Measurements from ENCODE around the gene MRPL40. TPM values are rescaled to one million over a fixed set of nuclear protein-coding genes. Genes with fewer than 3 reads are reported as not detected.

Gene MRPL40
- total RNA-seq, 2 experiments from 2014 or later = 10.7 to 11.3 TPM

DNA sequence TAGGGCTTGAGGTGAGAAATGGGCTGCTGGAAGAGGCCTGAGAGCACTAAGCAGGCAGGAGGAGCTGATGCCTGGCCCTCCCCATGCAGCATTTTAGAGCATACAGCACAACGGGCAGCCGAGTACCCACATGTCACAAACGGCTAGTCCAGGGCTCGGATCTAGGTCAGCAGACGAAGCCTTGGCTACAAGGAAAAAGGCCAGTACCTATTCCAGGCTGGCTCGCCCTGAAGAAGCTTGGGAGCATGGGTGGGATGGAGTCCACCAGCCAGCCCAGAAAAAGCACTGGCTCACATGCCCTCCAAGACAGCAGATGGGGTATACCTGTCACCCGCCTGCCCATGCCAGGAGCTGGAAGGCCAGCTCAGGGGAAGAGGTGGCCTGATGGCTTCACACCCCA is 37.1 kb downstream of the MRPL40 start:
- CTCF ChIA-PET = no interaction called here
- Mint-ChIP-seq H3K9me3 (no peaks in the 10 kb centered on the region), H3K27ac (no peak overlapping the region), H3K36me3 (ENCODE audit: low read depth) (peaks cover 98% of the 10 kb centered on the region), H3K4me1 (ENCODE audit: low read depth) (no peaks in the 10 kb centered on the region), H3K27me3 (no peaks in the 10 kb centered on the region), H3K4me3 (no peak overlapping the region)
- intact Hi-C loops (cut with DNase I, micrococcal nuclease) = no loop called here
- POLR2A ChIA-PET = interaction anchor here (2.1 kb wide), 1 partner anchor 9 kb away, joined by 7 read pairs; the partner anchor contains the start of genes CDC45 and UFD1
- Histone ChIP-seq H3K27ac (ENCODE audit: low read depth in 1 of 2, low read length in 2 of 2) (no peak overlapping the region), H3K36me3 (ENCODE audit: insufficient read depth, low read length) (peaks cover 97% of the 10 kb centered on the region), H3K27me3 (ENCODE audit: control insufficient read depth in 1 of 2, insufficient read depth in 2 of 2, low read length in 2 of 2) (no peaks in the 10 kb centered on the region), H3K9me3 (ENCODE audit: control insufficient read depth in 1 of 2, insufficient read depth in 1 of 2, low read length in 2 of 2) (no peaks in the 10 kb centered on the region), H3K4me1 (ENCODE audit: insufficient read depth, low read length) (peaks cover 4% of the 10 kb centered on the region), H3K4me3 (ENCODE audit: low read length) (no peak overlapping the region)
- DNase-seq (no peak), ATAC-seq (ENCODE audit: poor library complexity) (no peak)
- TF ChIP-seq, protein P1, sequence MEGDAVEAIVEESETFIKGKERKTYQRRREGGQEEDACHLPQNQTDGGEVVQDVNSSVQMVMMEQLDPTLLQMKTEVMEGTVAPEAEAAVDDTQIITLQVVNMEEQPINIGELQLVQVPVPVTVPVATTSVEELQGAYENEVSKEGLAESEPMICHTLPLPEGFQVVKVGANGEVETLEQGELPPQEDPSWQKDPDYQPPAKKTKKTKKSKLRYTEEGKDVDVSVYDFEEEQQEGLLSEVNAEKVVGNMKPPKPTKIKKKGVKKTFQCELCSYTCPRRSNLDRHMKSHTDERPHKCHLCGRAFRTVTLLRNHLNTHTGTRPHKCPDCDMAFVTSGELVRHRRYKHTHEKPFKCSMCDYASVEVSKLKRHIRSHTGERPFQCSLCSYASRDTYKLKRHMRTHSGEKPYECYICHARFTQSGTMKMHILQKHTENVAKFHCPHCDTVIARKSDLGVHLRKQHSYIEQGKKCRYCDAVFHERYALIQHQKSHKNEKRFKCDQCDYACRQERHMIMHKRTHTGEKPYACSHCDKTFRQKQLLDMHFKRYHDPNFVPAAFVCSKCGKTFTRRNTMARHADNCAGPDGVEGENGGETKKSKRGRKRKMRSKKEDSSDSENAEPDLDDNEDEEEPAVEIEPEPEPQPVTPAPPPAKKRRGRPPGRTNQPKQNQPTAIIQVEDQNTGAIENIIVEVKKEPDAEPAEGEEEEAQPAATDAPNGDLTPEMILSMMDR (IDR thresholded peaks at IDR 0.05) = no peak

DNA sequence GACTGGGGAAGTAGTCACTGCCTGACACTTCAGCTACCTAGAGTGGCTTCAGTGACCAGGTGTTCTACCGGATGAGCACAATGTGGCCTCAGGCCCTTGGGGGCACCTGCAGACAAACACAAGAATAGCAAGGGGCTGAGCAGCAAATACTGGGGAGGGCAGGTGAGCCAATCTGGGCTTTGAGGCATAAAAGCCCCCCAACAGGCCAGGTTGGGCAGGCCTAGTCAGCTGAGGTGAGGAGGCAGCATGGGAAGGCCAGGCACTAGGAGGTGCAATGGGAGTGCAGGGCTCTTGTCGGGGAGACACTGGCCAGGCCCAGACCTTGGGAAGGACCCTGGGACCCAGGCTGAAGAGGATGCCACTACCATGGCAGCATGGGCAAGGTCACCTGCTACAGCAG is 37.7 kb downstream of the MRPL40 start:
- Mint-ChIP-seq H3K4me3 (no peak overlapping the region), H3K27me3 (no peaks in the 10 kb centered on the region), H3K9me3 (no peaks in the 10 kb centered on the region), H3K4me1 (ENCODE audit: low read depth) (no peaks in the 10 kb centered on the region), H3K36me3 (ENCODE audit: low read depth) (peaks cover 97% of the 10 kb centered on the region), H3K27ac (no peak overlapping the region)
- DNase-seq = no peak
- Histone ChIP-seq H3K4me3 (ENCODE audit: low read length) (no peak overlapping the region), H3K27ac (ENCODE audit: low read depth in 1 of 2, low read length in 2 of 2) (no peak overlapping the region), H3K27me3 (ENCODE audit: control insufficient read depth in 1 of 2, insufficient read depth in 2 of 2, low read length in 2 of 2) (no peaks in the 10 kb centered on the region), H3K4me1 (ENCODE audit: insufficient read depth, low read length) (no peaks in the 10 kb centered on the region), H3K9me3 (ENCODE audit: control insufficient read depth in 1 of 2, insufficient read depth in 1 of 2, low read length in 2 of 2) (no peaks in the 10 kb centered on the region), H3K36me3 (ENCODE audit: insufficient read depth, low read length) (peaks cover 97% of the 10 kb centered on the region)
- TF ChIP-seq, protein P1 (IDR thresholded peaks at IDR 0.05) = no peak
- intact Hi-C loops (cut with DNase I, micrococcal nuclease) = loop anchor here in 1 of 2 experiments (10.0 kb wide), 1 partner anchor 325 kb away; the partner anchor contains the start of gene ESS2
- POLR2A ChIA-PET = no interaction called here
- no peak for ATAC-seq (ENCODE audit: poor library complexity)
- CTCF ChIA-PET = no interaction called here

DNA sequence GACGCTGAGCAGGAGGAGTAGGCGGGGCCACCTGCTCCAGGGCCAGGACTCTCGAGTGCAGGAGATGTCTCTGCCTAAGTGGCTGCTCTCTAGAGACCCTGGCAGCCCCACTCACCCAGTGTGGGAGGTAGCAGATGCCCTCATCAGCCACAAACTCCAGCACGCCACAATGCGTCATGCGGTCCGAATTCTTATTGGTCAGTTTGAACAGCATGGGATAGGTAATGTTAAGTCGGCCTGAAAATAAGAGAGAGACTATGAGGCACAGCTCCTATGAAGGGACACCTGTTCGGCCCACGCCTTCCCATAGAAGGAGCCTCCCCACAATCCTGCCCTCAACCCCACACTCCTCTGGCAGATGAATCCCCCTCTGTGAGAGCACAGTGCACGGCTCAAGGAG is 39.2 kb downstream of the MRPL40 start:
- H3K36me3 Mint-ChIP-seq (ENCODE audit: low read depth) = peaks cover 92% of the 10 kb centered on the region
- DNase-seq = no peak
- no peak for ATAC-seq (ENCODE audit: poor library complexity)
- TF ChIP-seq, protein P1 (IDR thresholded peaks at IDR 0.05) = no peak
- intact Hi-C loops (cut with DNase I, micrococcal nuclease) = loop anchor here in 1 of 2 experiments (10.0 kb wide), 1 partner anchor 327 kb away; the partner anchor contains the start of gene ESS2
- ChIA-PET POLR2A (no interaction called here), CTCF (no interaction called here)
- H3K27ac Mint-ChIP-seq = no peak overlapping the region
- H3K9me3 Mint-ChIP-seq = no peaks in the 10 kb centered on the region
- H3K4me1 Mint-ChIP-seq (ENCODE audit: low read depth) = peaks cover 8% of the 10 kb centered on the region
- Histone ChIP-seq H3K4me1 (ENCODE audit: insufficient read depth, low read length) (peaks cover 8% of the 10 kb centered on the region), H3K27ac (ENCODE audit: low read depth in 1 of 2, low read length in 2 of 2) (no peak overlapping the region), H3K27me3 (ENCODE audit: control insufficient read depth in 1 of 2, insufficient read depth in 2 of 2, low read length in 2 of 2) (no peaks in the 10 kb centered on the region), H3K36me3 (ENCODE audit: insufficient read depth, low read length) (peaks cover 93% of the 10 kb centered on the region), H3K9me3 (ENCODE audit: control insufficient read depth in 1 of 2, insufficient read depth in 1 of 2, low read length in 2 of 2) (no peaks in the 10 kb centered on the region), H3K4me3 (ENCODE audit: low read length) (no peak overlapping the region)
- H3K4me3 Mint-ChIP-seq = no peak overlapping the region
- no peaks in the 10 kb centered on the region for H3K27me3 Mint-ChIP-seq
